Fibroblast of lung (primary cell): ENCODE data around the gene ARPIN. TPM values are rescaled to one million over a fixed set of nuclear protein-coding genes. Genes with fewer than 3 reads are reported as not detected.

Experiments used
- DNase-seq, 2 donors: peaks; one replicate each; pipeline versions ENCODE4 v3.0.0 to v3.0.0-alpha.2; 2010; ENCODE audit warnings: low read depth in 2 of 2
- H2AFZ ChIP-seq: 2 replicates; pipeline ENCODE4 v1.5.1; 2012; ENCODE audit warnings: low read length, control low read depth, inconsistent platforms
- H3K27ac ChIP-seq: 2 replicates; pipeline ENCODE4 v1.5.1; 2011; ENCODE audit warnings: low read length, control low read depth; ENCODE audit not compliant: insufficient read depth
- H3K27me3 ChIP-seq: 2 replicates; pipeline ENCODE4 v1.5.1; 2011; ENCODE audit warnings: mild to moderate bottlenecking, low read length; ENCODE audit not compliant: control insufficient read depth, insufficient read depth
- H3K36me3 ChIP-seq: 2 replicates; pipeline ENCODE4 v1.5.1; 2011; ENCODE audit warnings: low read length; ENCODE audit not compliant: control insufficient read depth, insufficient read depth
- H3K4me1 ChIP-seq: 2 replicates; pipeline ENCODE4 v1.5.1; 2011; ENCODE audit warnings: low read length; ENCODE audit not compliant: control insufficient read depth, insufficient read depth; ENCODE audit errors: extremely low read depth
- H3K4me2 ChIP-seq: 2 replicates; pipeline ENCODE4 v1.5.1; 2011; ENCODE audit warnings: low read length, control low read depth; ENCODE audit not compliant: insufficient read depth; ENCODE audit errors: extremely low read depth
- H3K4me3 ChIP-seq, 4 experiments: fragments of 200-600 bp in 1 of 4; sonication (generic) in 1 of 4; replicated peaks in 1 of 4; 2 replicates each; pipeline ENCODE4 v1.5.1; 2011 to 2016; ENCODE audit warnings: low read length in 4 of 4, low read depth in 3 of 4, mild to moderate bottlenecking in 3 of 4, control low read depth in 2 of 4, inconsistent platforms in 1 of 4, mixed read lengths in 1 of 4; ENCODE audit not compliant: insufficient read depth in 1 of 4; ENCODE audit errors: control extremely low read depth in 1 of 4
- H3K79me2 ChIP-seq: 2 replicates; pipeline ENCODE4 v1.5.1; 2012; ENCODE audit warnings: mild to moderate bottlenecking, low read length, inconsistent platforms; ENCODE audit not compliant: control insufficient read depth, insufficient read depth
- H3K9ac ChIP-seq: 2 replicates; pipeline ENCODE4 v1.5.1; 2011; ENCODE audit warnings: mild to moderate bottlenecking, low read length, control low read depth; ENCODE audit not compliant: insufficient read depth
- H3K9me3 ChIP-seq: 2 replicates; pipeline ENCODE4 v1.5.1; 2012; ENCODE audit warnings: low read depth, low read length; ENCODE audit not compliant: control insufficient read depth, insufficient read depth
- H4K20me1 ChIP-seq: 2 replicates; pipeline ENCODE4 v1.5.1; 2011; ENCODE audit warnings: low read length; ENCODE audit not compliant: control insufficient read depth, insufficient read depth; ENCODE audit errors: extremely low read depth
- CTCF ChIP-seq, 2 donors: IDR thresholded peaks in 1 of 2; conservative IDR thresholded peaks in 1 of 2; 1 replicate in 1 of 2; 2 replicates in 1 of 2; pipeline ENCODE4 v1.5.1; 2011 to 2012; ENCODE audit warnings: low read length in 2 of 2, control low read depth in 1 of 2, inconsistent platforms in 1 of 2, low read depth in 1 of 2, mild to moderate bottlenecking in 1 of 2
- EZH2 ChIP-seq: IDR thresholded peaks from 2 replicates; pipeline ENCODE4 v1.5.1; 2012; ENCODE audit warnings: low read length, control low read depth, mild to moderate bottlenecking; ENCODE audit errors: missing control alignments
- polyA plus RNA-seq, 2 donors: library from polyadenylated mRNA; depleted of rRNA in 1 of 2; stranded (reverse) in 1 of 2; unstranded in 1 of 2; fragments of >200 nt; gene quantifications; 2 replicates each; pipeline ENCODE4 v1.2.1, GENCODE V29; 2011 to 2012; ENCODE audit warnings: missing spikeins in 1 of 2
- total RNA-seq: library from RNA; depleted of rRNA; stranded (reverse); fragments of >200 nt; gene quantifications from 2 replicates; pipeline ENCODE4 v1.2.1, GENCODE V29; 2014

ARPIN gene
- total and polyA plus RNA-seq, 2 donors (not counting 1 experiment from before 2014, with no cell fraction given), result 13.2 to 13.4 TPM

DNA sequence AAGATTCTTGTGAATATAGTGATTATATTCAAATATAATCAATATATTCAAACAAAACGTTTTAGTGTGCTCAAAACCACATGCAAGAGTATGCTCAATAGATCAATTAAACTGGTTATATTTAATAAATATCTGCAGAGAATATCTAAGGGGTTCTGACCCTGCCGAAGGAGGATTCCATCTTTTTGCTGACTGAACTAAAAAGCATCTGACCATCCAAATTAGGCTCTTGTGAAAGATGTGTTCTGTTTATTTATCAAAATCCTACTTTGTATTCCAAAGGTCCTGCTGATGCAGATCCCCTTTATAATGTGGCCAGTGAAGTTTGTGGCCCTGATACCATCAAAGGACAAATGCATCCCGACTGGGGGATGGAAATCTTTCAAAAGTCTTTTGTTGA is 41.8 kb upstream of the ARPIN start:
- no peak for DNase-seq
- no peaks in the 10 kb centered on the region for H3K79me2 ChIP-seq
- no peaks in the 10 kb centered on the region for H4K20me1 ChIP-seq
- H3K4me1 ChIP-seq, result no peaks in the 10 kb centered on the region
- no peaks in the 10 kb centered on the region for H3K36me3 ChIP-seq
- H3K9me3 ChIP-seq, result no peaks in the 10 kb centered on the region
- H3K27ac ChIP-seq, result no peak overlapping the region
- no peaks in the 10 kb centered on the region for H3K27me3 ChIP-seq
- TF ChIP-seq EZH2 (no peak), CTCF (conservative IDR thresholded peaks at IDR 0.05 in 1 of 2, IDR thresholded peaks at IDR 0.05 in 1 of 2; ENCODE audit: low read depth in 1 of 2, low read length in 2 of 2) (no peak)
- H3K4me2 ChIP-seq, result no peak overlapping the region
- no peak overlapping the region for H3K4me3 ChIP-seq
- H2AFZ ChIP-seq, result no peak overlapping the region
- H3K9ac ChIP-seq, result no peak overlapping the region

DNA sequence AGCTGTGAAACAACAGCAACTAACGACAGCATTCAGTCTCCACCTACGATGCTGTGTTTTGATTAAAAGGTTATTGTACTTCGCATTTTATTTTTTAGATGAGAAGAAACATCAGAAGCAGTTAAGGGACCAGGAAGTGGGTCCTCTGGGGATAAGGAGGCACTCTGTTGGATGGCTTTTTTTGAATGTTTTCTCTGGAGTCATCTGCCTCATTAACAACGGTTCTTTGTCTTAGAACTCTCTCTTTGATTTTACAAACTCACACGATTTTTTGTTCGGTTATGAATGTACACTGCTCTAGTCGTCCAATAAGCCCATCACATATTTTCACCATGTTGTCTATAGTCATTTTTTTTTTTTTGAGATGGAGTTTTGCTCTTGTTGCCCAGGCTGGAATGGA is 36.0 kb upstream of the ARPIN start:
- H3K79me2 ChIP-seq, result no peaks in the 10 kb centered on the region
- no peak overlapping the region for H3K9ac ChIP-seq
- TF ChIP-seq CTCF (conservative IDR thresholded peaks at IDR 0.05 in 1 of 2, IDR thresholded peaks at IDR 0.05 in 1 of 2; ENCODE audit: low read depth in 1 of 2, low read length in 2 of 2) (no peak), EZH2 (no peak)
- H3K4me1 ChIP-seq, result no peaks in the 10 kb centered on the region
- no peaks in the 10 kb centered on the region for H3K27me3 ChIP-seq
- H3K27ac ChIP-seq, result no peak overlapping the region
- DNase-seq, result no peak
- no peaks in the 10 kb centered on the region for H4K20me1 ChIP-seq
- H3K4me3 ChIP-seq, result no peak overlapping the region
- no peak overlapping the region for H2AFZ ChIP-seq
- H3K9me3 ChIP-seq, result no peaks in the 10 kb centered on the region
- no peaks in the 10 kb centered on the region for H3K36me3 ChIP-seq
- no peak overlapping the region for H3K4me2 ChIP-seq

- TF ChIP-seq EZH2 (no peak), CTCF (conservative IDR thresholded peaks at IDR 0.05 in 1 of 2, IDR thresholded peaks at IDR 0.05 in 1 of 2; ENCODE audit: low read depth in 1 of 2, low read length in 2 of 2) (no peak)
- no peaks in the 10 kb centered on the region for H4K20me1 ChIP-seq
- H3K9ac ChIP-seq, result no peak overlapping the region
- H3K36me3 ChIP-seq, result no peaks in the 10 kb centered on the region
- no peak overlapping the region for H3K4me2 ChIP-seq
- H3K27ac ChIP-seq, result no peak overlapping the region
- H3K4me1 ChIP-seq, result no peaks in the 10 kb centered on the region
- no peaks in the 10 kb centered on the region for H3K27me3 ChIP-seq
- DNase-seq, result no peak
- H3K79me2 ChIP-seq, result no peaks in the 10 kb centered on the region
- H3K4me3 ChIP-seq, result no peak overlapping the region
- no peaks in the 10 kb centered on the region for H3K9me3 ChIP-seq
- H2AFZ ChIP-seq, result no peak overlapping the region
These were observed 34.6 kb upstream of the ARPIN start for GRCh38 chr15:89947385-89947784.
